ENCODE measurements around the gene PHC2. TPM values are rescaled to one million over a fixed set of nuclear protein-coding genes. Genes with fewer than 3 reads are reported as not detected.
A peak's percentile ranks its signal among the peaks of the same experiment; 100 is the strongest.

The PHC2 gene
- total RNA-seq, 1 donor from 2014 or later, result 135 TPM

DNA sequence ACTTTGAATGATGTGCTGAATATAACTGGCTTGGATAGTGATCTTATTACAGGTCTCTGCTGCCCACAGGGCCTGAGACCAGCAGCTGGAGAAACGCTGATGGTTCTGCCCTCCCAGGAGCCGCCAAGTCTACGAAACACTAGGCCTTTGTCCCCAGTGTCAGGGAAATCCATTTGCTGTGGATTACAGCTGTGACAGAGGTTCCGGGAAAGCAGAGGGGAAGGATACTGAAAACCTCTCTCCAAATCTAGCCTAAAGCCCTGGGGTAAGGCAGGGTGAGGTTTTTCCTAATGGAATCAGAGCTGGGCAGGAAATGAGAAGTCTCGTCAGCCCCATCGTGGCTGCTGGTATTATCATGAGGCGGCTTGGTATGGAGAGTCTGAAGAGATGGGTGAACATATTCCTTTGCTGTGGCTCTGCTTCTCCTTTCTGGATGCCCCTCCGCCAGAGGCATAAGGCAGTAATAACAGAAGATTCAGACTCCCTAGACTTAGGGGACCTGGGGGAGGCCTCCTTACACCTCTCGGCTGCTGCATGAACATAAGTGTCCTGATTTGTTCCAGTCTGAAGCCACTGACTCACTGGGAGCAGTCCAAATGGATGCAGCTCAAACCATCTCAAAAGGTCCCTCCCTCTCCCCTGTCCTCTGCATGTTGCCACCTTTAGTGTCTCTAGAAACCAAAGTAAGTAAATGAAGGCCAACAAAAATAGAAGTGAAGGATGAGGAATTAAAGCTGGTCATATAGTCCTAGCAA is 48.1 kb downstream of the PHC2 start:
- H3K27ac Mint-ChIP-seq, result no peak overlapping the region

DNA sequence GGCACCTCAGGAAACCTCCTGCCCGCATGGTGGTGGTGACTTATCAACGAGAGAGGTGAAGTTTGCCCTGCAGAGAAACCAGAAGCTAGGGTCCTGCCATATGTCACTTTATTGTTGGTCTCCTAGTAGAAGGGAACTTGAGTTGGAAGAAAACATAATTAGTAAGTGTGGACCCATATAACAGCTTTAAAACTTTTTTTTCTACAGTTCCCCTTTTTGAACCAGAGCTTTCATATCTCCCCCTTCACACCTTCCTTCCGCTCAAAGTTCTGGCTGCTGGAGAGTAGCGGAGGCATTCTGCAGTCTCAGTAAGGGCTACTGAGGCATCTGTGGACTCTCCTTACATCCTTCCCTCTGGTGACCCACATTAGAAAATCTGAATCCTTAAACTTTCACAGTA is 48.9 kb downstream of the PHC2 start:
- no peaks in the 10 kb centered on the region for H3K9me3 Mint-ChIP-seq (ENCODE audit: low read depth)
- H3K27me3 Mint-ChIP-seq, result peaks cover 15% of the 10 kb centered on the region
- H3K36me3 Mint-ChIP-seq (ENCODE audit: insufficient read depth), result no peaks in the 10 kb centered on the region
- H3K4me1 Mint-ChIP-seq (ENCODE audit: low read depth), result peaks cover 23% of the 10 kb centered on the region
- no peak overlapping the region for H3K27ac Mint-ChIP-seq
- DNase-seq (ENCODE audit: low spot score, unreplicated experiment), result no peak
- no peak overlapping the region for H3K4me3 Mint-ChIP-seq (ENCODE audit: low read depth)
- TF ChIP-seq, protein P1, sequence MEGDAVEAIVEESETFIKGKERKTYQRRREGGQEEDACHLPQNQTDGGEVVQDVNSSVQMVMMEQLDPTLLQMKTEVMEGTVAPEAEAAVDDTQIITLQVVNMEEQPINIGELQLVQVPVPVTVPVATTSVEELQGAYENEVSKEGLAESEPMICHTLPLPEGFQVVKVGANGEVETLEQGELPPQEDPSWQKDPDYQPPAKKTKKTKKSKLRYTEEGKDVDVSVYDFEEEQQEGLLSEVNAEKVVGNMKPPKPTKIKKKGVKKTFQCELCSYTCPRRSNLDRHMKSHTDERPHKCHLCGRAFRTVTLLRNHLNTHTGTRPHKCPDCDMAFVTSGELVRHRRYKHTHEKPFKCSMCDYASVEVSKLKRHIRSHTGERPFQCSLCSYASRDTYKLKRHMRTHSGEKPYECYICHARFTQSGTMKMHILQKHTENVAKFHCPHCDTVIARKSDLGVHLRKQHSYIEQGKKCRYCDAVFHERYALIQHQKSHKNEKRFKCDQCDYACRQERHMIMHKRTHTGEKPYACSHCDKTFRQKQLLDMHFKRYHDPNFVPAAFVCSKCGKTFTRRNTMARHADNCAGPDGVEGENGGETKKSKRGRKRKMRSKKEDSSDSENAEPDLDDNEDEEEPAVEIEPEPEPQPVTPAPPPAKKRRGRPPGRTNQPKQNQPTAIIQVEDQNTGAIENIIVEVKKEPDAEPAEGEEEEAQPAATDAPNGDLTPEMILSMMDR (IDR thresholded peaks at IDR 0.05; ENCODE audit: unreplicated experiment), result no peak

More for the DNA sequence above, 48.1 kb downstream of the PHC2 start:
- Mint-ChIP-seq H3K4me1 (ENCODE audit: low read depth) (peaks cover 20% of the 10 kb centered on the region), H3K36me3 (ENCODE audit: insufficient read depth) (no peaks in the 10 kb centered on the region), H3K9me3 (ENCODE audit: low read depth) (no peaks in the 10 kb centered on the region), H3K4me3 (ENCODE audit: low read depth) (no peak overlapping the region), H3K27me3 (peaks cover 15% of the 10 kb centered on the region)
- no peak for DNase-seq (ENCODE audit: low spot score, unreplicated experiment)
- TF ChIP-seq, protein P1 (IDR thresholded peaks at IDR 0.05; ENCODE audit: unreplicated experiment), result no peak

- TF ChIP-seq, protein P1 (IDR thresholded peaks at IDR 0.05; ENCODE audit: unreplicated experiment), result no peak
- no peak overlapping the region for H3K27ac Mint-ChIP-seq
- peaks cover 23% of the 10 kb centered on the region for H3K4me1 Mint-ChIP-seq (ENCODE audit: low read depth)
- H3K9me3 Mint-ChIP-seq (ENCODE audit: low read depth), result no peaks in the 10 kb centered on the region
- no peaks in the 10 kb centered on the region for H3K36me3 Mint-ChIP-seq (ENCODE audit: insufficient read depth)
- no peak overlapping the region for H3K4me3 Mint-ChIP-seq (ENCODE audit: low read depth)
- no peak for DNase-seq (ENCODE audit: low spot score, unreplicated experiment)
- H3K27me3 Mint-ChIP-seq, result peaks cover 15% of the 10 kb centered on the region
These were observed 50.1 kb downstream of the PHC2 start for GRCh38 chr1:33380811-33381210.

GRCh38 chr1:33379631-33380354 is 51.1 kb downstream of the PHC2 start:
- Mint-ChIP-seq H3K27ac (peak overlapping the region; percentile 29), H3K36me3 (ENCODE audit: insufficient read depth) (peaks cover 3% of the 10 kb centered on the region), H3K4me3 (ENCODE audit: low read depth) (no peak overlapping the region), H3K4me1 (ENCODE audit: low read depth) (peaks cover 23% of the 10 kb centered on the region), H3K27me3 (peaks cover 15% of the 10 kb centered on the region), H3K9me3 (ENCODE audit: low read depth) (no peaks in the 10 kb centered on the region)
- TF ChIP-seq, protein P1 (IDR thresholded peaks at IDR 0.05; ENCODE audit: unreplicated experiment), result no peak
- no peak for DNase-seq (ENCODE audit: low spot score, unreplicated experiment)

DNA sequence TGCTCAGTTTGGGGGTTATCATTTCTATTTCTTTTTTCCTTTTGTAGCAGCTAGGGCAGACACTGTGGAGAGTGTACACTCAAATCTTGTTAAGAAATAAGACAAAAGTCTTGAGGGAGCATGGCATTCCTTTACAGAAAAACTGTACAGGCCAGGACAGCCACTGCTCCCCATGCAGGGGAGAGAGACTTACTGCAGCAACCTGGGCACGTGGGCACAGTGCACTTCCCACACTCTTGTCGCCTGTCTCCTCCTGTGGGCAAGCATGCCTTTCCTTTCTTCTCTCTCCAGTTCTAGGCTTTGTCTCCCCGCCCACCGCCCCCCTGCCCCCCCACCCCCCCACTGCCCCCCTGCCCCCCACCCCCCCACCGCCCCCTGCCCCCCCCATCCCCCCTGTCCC is 51.9 kb downstream of the PHC2 start:
- H3K36me3 Mint-ChIP-seq (ENCODE audit: insufficient read depth), result peaks cover 3% of the 10 kb centered on the region
- TF ChIP-seq, protein P1 (IDR thresholded peaks at IDR 0.05; ENCODE audit: unreplicated experiment), result no peak
- peaks cover 23% of the 10 kb centered on the region for H3K4me1 Mint-ChIP-seq (ENCODE audit: low read depth)
- peaks cover 15% of the 10 kb centered on the region for H3K27me3 Mint-ChIP-seq
- no peaks in the 10 kb centered on the region for H3K9me3 Mint-ChIP-seq (ENCODE audit: low read depth)
- H3K4me3 Mint-ChIP-seq (ENCODE audit: low read depth), result no peak overlapping the region
- DNase-seq (ENCODE audit: low spot score, unreplicated experiment), result no peak
- H3K27ac Mint-ChIP-seq, result no peak overlapping the region

Measured in progenitor cell of endocrine pancreas (in vitro differentiated cells).